ENCODE measurements around the gene SYNE1.
"Not testable (repeated sequence)": the region's sequence is repeated elsewhere in the genome, so short reads cannot be mapped to it uniquely, and the experiment has no call there.

Gene SYNE1

GRCh38 chr6:152651986-152652385 lies 14.8 kb upstream of the SYNE1 start:
- 79 to 83% methylated on average over 3 of the region's 3 CpGs for WGBS, 2 experiments

GRCh38 chr6:152648105-152648504 lies 10.9 kb upstream of the SYNE1 start:
- H3K9me3 ChIP-seq (ENCODE audit: control insufficient read depth, low read length), result no peaks in the 10 kb centered on the region
- H3K4me3 ChIP-seq (ENCODE audit: insufficient read depth, low read depth, low read length), result no peak overlapping the region
- H3K36me3 ChIP-seq (ENCODE audit: control insufficient read depth, insufficient read depth, low read length), result no peaks in the 10 kb centered on the region
- H3K4me1 ChIP-seq (ENCODE audit: control insufficient read depth, insufficient read depth, low read length), result no peaks in the 10 kb centered on the region
- H3K27me3 ChIP-seq (ENCODE audit: control insufficient read depth, insufficient read depth, low read length, poor library complexity, severe bottlenecking), result no peaks in the 10 kb centered on the region
- H3K27ac ChIP-seq (ENCODE audit: insufficient read depth, low read depth, low read length, poor library complexity, severe bottlenecking), result no peak overlapping the region
- 88 to 96% methylated on average over 2 of the region's 2 CpGs for WGBS, 2 experiments

More at GRCh38 chr6:152651986-152652385, 14.8 kb upstream of the SYNE1 start:
- no peaks in the 10 kb centered on the region for H3K36me3 ChIP-seq (ENCODE audit: control insufficient read depth, insufficient read depth, low read length)
- no peak overlapping the region for H3K4me3 ChIP-seq (ENCODE audit: insufficient read depth, low read depth, low read length)
- H3K9me3 ChIP-seq (ENCODE audit: control insufficient read depth, low read length), result no peaks in the 10 kb centered on the region
- no peaks in the 10 kb centered on the region for H3K27me3 ChIP-seq (ENCODE audit: control insufficient read depth, insufficient read depth, low read length, poor library complexity, severe bottlenecking)
- no peak overlapping the region for H3K27ac ChIP-seq (ENCODE audit: insufficient read depth, low read depth, low read length, poor library complexity, severe bottlenecking)
- no peaks in the 10 kb centered on the region for H3K4me1 ChIP-seq (ENCODE audit: control insufficient read depth, insufficient read depth, low read length)

DNA sequence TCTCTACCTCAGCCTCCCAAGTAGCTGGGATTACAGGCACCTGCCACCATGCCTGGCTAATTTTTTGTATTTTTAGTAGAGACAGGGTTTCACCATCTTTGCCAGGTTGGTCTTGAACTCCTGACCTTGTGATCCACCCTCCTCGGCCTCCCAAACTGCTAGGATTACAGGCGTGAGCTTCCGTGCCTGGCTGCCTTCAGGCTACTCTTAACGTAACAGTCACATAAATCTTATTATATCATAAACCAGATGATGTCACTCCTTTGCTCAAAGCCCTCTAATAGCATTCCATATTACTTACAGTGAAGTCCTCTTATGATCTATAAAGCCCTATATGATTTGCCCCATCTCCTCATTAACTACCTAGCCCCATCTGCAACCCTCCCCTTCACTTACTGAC lies 9.6 kb upstream of the SYNE1 start:
- not testable (repeated sequence) for H3K36me3 ChIP-seq (ENCODE audit: control insufficient read depth, insufficient read depth, low read length); H3K27me3 ChIP-seq (ENCODE audit: control insufficient read depth, insufficient read depth, low read length, poor library complexity, severe bottlenecking); H3K27ac ChIP-seq (ENCODE audit: insufficient read depth, low read depth, low read length, poor library complexity, severe bottlenecking); H3K9me3 ChIP-seq (ENCODE audit: control insufficient read depth, low read length); H3K4me1 ChIP-seq (ENCODE audit: control insufficient read depth, insufficient read depth, low read length); H3K4me3 ChIP-seq (ENCODE audit: insufficient read depth, low read depth, low read length)
- WGBS, 2 experiments, result 92 to 94% methylated on average over 4 of the region's 4 CpGs

GRCh38 chr6:152642578-152643375 lies 5.6 kb upstream of the SYNE1 start:
- no peaks in the 10 kb centered on the region for H3K36me3 ChIP-seq (ENCODE audit: control insufficient read depth, insufficient read depth, low read length)
- H3K27ac ChIP-seq (ENCODE audit: insufficient read depth, low read depth, low read length, poor library complexity, severe bottlenecking), result no peak overlapping the region
- H3K27me3 ChIP-seq (ENCODE audit: control insufficient read depth, insufficient read depth, low read length, poor library complexity, severe bottlenecking), result peaks cover 14% of the 10 kb centered on the region
- no peaks in the 10 kb centered on the region for H3K4me1 ChIP-seq (ENCODE audit: control insufficient read depth, insufficient read depth, low read length)
- H3K9me3 ChIP-seq (ENCODE audit: control insufficient read depth, low read length), result no peaks in the 10 kb centered on the region
- WGBS, 2 experiments, result 40 to 42% methylated on average over 8 of the region's 8 CpGs
- no peak overlapping the region for H3K4me3 ChIP-seq (ENCODE audit: insufficient read depth, low read depth, low read length)

DNA sequence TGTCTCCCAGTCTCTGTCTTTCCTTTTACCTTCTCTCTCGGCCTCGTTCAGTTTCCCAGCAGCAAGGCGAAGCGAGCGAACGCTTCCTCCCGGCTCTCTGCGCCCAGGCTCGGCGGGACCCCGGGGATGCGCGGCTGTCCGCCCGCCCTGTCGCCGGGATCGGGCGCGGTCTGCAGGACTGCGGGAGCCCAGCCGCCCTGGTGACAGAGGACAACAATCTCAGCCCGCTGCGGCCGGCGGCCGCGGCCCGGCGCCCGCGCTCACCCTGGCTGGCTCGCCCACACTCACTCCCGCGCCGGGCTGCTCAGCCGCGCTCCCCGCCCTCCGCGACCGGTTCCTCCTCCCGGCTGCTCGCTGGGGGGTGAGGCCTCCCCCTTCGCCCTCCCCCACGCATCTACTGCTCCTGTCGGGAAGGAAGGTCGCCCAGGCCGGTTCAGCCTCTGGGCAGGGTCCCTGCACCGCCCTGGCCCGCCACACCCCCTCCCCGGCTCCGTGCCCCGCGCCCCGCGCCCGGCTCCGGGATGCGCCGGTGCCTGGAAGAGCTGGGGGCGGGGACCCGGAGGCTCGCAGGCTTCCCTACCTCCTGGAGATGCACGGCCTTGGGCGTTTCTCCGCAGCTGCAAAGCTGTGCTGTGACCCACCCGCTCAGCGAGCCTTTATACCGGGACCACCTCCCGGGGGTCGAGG lies 410 bp downstream of the SYNE1 start:
- Histone ChIP-seq H3K27ac (ENCODE audit: insufficient read depth, low read depth, low read length, poor library complexity, severe bottlenecking) (no peak overlapping the region), H3K27me3 (ENCODE audit: control insufficient read depth, insufficient read depth, low read length, poor library complexity, severe bottlenecking) (peaks cover 51% of the 10 kb centered on the region), H3K9me3 (ENCODE audit: control insufficient read depth, low read length) (no peaks in the 10 kb centered on the region), H3K36me3 (ENCODE audit: control insufficient read depth, insufficient read depth, low read length) (no peaks in the 10 kb centered on the region), H3K4me3 (ENCODE audit: insufficient read depth, low read depth, low read length) (peak overlapping the region; percentile 53), H3K4me1 (ENCODE audit: control insufficient read depth, insufficient read depth, low read length) (no peaks in the 10 kb centered on the region)
- 0% methylated on average over 72 of the region's 72 CpGs for WGBS, 2 experiments

GRCh38 chr6:152636021-152636608 lies 1.0 kb downstream of the SYNE1 start:
- H3K36me3 ChIP-seq (ENCODE audit: control insufficient read depth, insufficient read depth, low read length), result no peaks in the 10 kb centered on the region
- no peaks in the 10 kb centered on the region for H3K9me3 ChIP-seq (ENCODE audit: control insufficient read depth, low read length)
- peaks cover 51% of the 10 kb centered on the region for H3K27me3 ChIP-seq (ENCODE audit: control insufficient read depth, insufficient read depth, low read length, poor library complexity, severe bottlenecking)
- H3K4me3 ChIP-seq (ENCODE audit: insufficient read depth, low read depth, low read length), result peak overlapping the region; percentile 53
- H3K27ac ChIP-seq (ENCODE audit: insufficient read depth, low read depth, low read length, poor library complexity, severe bottlenecking), result no peak overlapping the region
- 2 to 3% methylated on average over 20 of the region's 20 CpGs for WGBS, 2 experiments
- H3K4me1 ChIP-seq (ENCODE audit: control insufficient read depth, insufficient read depth, low read length), result no peaks in the 10 kb centered on the region

DNA sequence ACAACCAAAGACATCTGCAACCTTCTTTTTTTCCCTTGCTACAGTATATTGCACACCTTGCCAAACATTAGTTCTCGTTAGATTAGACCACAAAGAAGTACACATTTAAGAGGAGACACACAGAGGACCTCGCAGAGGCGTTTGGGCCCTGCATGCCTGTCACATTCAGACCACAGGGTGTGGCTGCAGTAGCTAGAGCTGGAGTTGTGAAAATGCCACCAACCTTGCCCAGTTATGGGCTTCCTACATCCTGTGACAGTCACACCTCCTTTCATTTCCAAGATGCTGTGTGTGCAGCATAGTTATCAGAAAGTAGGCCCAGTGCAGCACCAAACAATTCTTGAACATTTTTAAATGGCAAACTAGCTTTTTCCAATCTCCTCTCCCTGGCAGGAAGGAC lies 2.4 kb downstream of the SYNE1 start:
- H3K27me3 ChIP-seq (ENCODE audit: control insufficient read depth, insufficient read depth, low read length, poor library complexity, severe bottlenecking), result peaks cover 51% of the 10 kb centered on the region
- H3K27ac ChIP-seq (ENCODE audit: insufficient read depth, low read depth, low read length, poor library complexity, severe bottlenecking), result no peak overlapping the region
- WGBS, 2 experiments, result 92% methylated on average over 3 of the region's 3 CpGs

DNA sequence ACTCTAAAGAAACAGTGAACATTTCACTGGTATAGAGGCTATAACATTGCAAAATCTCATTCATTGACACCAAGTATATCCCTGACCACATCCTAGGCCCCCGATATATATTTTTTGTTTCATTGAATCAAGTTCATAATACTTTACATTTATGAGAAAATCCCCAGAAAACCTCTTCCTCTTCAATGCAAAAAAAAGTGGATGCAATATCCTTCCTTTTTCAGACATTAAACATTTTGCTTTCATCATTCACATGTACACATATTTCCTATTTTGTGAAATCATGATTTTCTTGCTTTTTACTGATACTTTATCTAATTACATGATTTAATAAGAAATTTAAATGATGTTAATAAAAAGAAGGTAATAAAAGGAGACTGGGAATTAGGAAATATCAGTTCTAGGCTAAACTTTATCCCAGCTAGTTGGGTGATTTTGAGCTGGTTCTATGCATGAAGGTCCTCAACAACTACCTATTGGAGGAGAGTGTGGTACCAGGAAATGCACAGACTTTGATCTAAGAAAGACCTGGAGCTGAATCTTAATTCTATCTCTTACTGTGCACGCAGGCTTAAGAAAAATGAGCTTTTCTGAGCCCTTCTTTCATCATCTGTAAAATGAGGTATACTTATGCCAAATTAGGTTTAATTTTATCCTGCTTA lies 4.9 kb downstream of the SYNE1 start:
- Histone ChIP-seq H3K9me3 (ENCODE audit: control insufficient read depth, low read length) (no peaks in the 10 kb centered on the region), H3K27me3 (ENCODE audit: control insufficient read depth, insufficient read depth, low read length, poor library complexity, severe bottlenecking) (peaks cover 32% of the 10 kb centered on the region), H3K4me3 (ENCODE audit: insufficient read depth, low read depth, low read length) (no peak overlapping the region), H3K4me1 (ENCODE audit: control insufficient read depth, insufficient read depth, low read length) (no peaks in the 10 kb centered on the region), H3K27ac (ENCODE audit: insufficient read depth, low read depth, low read length, poor library complexity, severe bottlenecking) (no peak overlapping the region), H3K36me3 (ENCODE audit: control insufficient read depth, insufficient read depth, low read length) (no peaks in the 10 kb centered on the region)
- WGBS, 2 experiments, result 92 to 96% methylated on average over 2 of the region's 2 CpGs

More for the DNA sequence above, 2.4 kb downstream of the SYNE1 start:
- Histone ChIP-seq H3K4me3 (ENCODE audit: insufficient read depth, low read depth, low read length) (no peak overlapping the region), H3K4me1 (ENCODE audit: control insufficient read depth, insufficient read depth, low read length) (no peaks in the 10 kb centered on the region), H3K9me3 (ENCODE audit: control insufficient read depth, low read length) (no peaks in the 10 kb centered on the region), H3K36me3 (ENCODE audit: control insufficient read depth, insufficient read depth, low read length) (no peaks in the 10 kb centered on the region)

DNA sequence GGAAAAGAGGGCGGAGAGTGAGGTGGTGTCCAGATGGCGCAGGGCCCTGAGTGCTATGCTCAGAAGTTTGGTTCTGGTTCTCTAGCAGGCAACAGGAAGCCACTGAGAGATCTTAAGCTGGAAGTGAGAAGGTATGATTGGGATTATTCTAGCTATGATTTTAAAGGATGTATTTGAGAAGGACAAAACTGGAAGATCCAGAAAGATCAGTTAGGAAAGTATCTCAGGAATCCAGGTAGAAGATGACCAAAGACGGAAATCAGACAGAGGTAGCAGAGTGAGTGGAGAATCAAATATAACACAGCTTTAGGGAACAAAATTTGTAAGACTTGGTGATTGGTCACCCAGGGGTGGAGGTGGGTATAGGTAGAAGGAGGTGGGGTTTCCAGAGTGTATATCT lies 5.8 kb downstream of the SYNE1 start:
- Histone ChIP-seq H3K36me3 (ENCODE audit: control insufficient read depth, insufficient read depth, low read length) (no peaks in the 10 kb centered on the region), H3K27ac (ENCODE audit: insufficient read depth, low read depth, low read length, poor library complexity, severe bottlenecking) (no peak overlapping the region), H3K4me3 (ENCODE audit: insufficient read depth, low read depth, low read length) (no peak overlapping the region), H3K4me1 (ENCODE audit: control insufficient read depth, insufficient read depth, low read length) (no peaks in the 10 kb centered on the region), H3K27me3 (ENCODE audit: control insufficient read depth, insufficient read depth, low read length, poor library complexity, severe bottlenecking) (peaks cover 23% of the 10 kb centered on the region), H3K9me3 (ENCODE audit: control insufficient read depth, low read length) (no peaks in the 10 kb centered on the region)
- 90 to 95% methylated on average over 3 of the region's 3 CpGs for WGBS, 2 experiments

GRCh38 chr6:152630832-152631231 lies 6.3 kb downstream of the SYNE1 start:
- no peak overlapping the region for H3K27ac ChIP-seq (ENCODE audit: insufficient read depth, low read depth, low read length, poor library complexity, severe bottlenecking)
- H3K27me3 ChIP-seq (ENCODE audit: control insufficient read depth, insufficient read depth, low read length, poor library complexity, severe bottlenecking), result peaks cover 18% of the 10 kb centered on the region
- 91 to 93% methylated on average over 1 of the region's 1 CpG for WGBS, 2 experiments
- no peak overlapping the region for H3K4me3 ChIP-seq (ENCODE audit: insufficient read depth, low read depth, low read length)
- H3K4me1 ChIP-seq (ENCODE audit: control insufficient read depth, insufficient read depth, low read length), result no peaks in the 10 kb centered on the region
- H3K36me3 ChIP-seq (ENCODE audit: control insufficient read depth, insufficient read depth, low read length), result no peaks in the 10 kb centered on the region
- no peaks in the 10 kb centered on the region for H3K9me3 ChIP-seq (ENCODE audit: control insufficient read depth, low read length)
